EL (cell line): Measurements from ENCODE around the gene SLC2A10.

ENCODE experiments used
- DNase-seq: peaks from one replicate; pipeline ENCODE4 v3.0.0-alpha.2; 2016

SLC2A10 gene

GRCh38 chr20:46739431-46740213, 30.2 kb downstream of the SLC2A10 start:
- DNase-seq: peak; percentile 42

GRCh38 chr20:46740214-46740609, 30.8 kb downstream of the SLC2A10 start:
- no peak for DNase-seq

- DNase-seq: no peak
These were observed 32.6 kb downstream of the SLC2A10 start for GRCh38 chr20:46741924-46742668.

- no peak for DNase-seq
These were observed 33.2 kb downstream of the SLC2A10 start for GRCh38 chr20:46742669-46743045.

- no peak for DNase-seq
These were observed 33.6 kb downstream of the SLC2A10 start for GRCh38 chr20:46743088-46743487.

- peak; percentile 50 for DNase-seq
These were observed 37.6 kb downstream of the SLC2A10 start for GRCh38 chr20:46746956-46747526.

GRCh38 chr20:46749147-46749546, 39.7 kb downstream of the SLC2A10 start:
- no peak for DNase-seq

GRCh38 chr20:46751856-46752255, 42.4 kb downstream of the SLC2A10 start:
- DNase-seq: peak; percentile 42

- peak; percentile 53 for DNase-seq
These were observed 43.3 kb downstream of the SLC2A10 start for GRCh38 chr20:46752728-46753127.

GRCh38 chr20:46755483-46756413, 46.3 kb downstream of the SLC2A10 start:
- no peak for DNase-seq

GRCh38 chr20:46756419-46756818, 47.0 kb downstream of the SLC2A10 start:
- no peak for DNase-seq

- DNase-seq: no peak
These were observed 47.7 kb downstream of the SLC2A10 start for GRCh38 chr20:46757135-46757534.

GRCh38 chr20:46757754-46758678, 48.6 kb downstream of the SLC2A10 start:
- peak; percentile 56 for DNase-seq

- DNase-seq: no peak
These were observed 49.6 kb downstream of the SLC2A10 start for GRCh38 chr20:46758929-46759669.

- no peak for DNase-seq
These were observed 52.1 kb downstream of the SLC2A10 start for GRCh38 chr20:46761566-46761965.

GRCh38 chr20:46764068-46764467, 54.6 kb downstream of the SLC2A10 start:
- no peak for DNase-seq

GRCh38 chr20:46765506-46766120, 56.2 kb downstream of the SLC2A10 start:
- DNase-seq: no peak

- peak; percentile 38 for DNase-seq
These were observed 57.8 kb downstream of the SLC2A10 start for GRCh38 chr20:46767127-46767761.

GRCh38 chr20:46770330-46771194, 61.1 kb downstream of the SLC2A10 start:
- DNase-seq: peak; percentile 10
